SU-DHL-6 (cell line): Measurements from ENCODE around the gene LLCFC1.

Experiments
- CTCF ChIP-seq: fragments of 200-600 bp; sonication (generic); IDR thresholded peaks from one replicate; pipeline ENCODE4 v1.5.1; 2017; ENCODE audit warnings: antibody characterized with exemption, mild to moderate bottlenecking, low read length, moderate library complexity; ENCODE audit not compliant: insufficient read depth, poor library complexity, severe bottlenecking
- EZH2phosphoT487 ChIP-seq: fragments of 200-600 bp; sonication (generic), shearing (Covaris generic); conservative IDR thresholded peaks from 2 replicates; pipeline ENCODE4 v1.6.1; 2018; ENCODE audit warnings: mild to moderate bottlenecking, antibody characterized with exemption, low read length, moderate library complexity, mixed read lengths

DNA sequence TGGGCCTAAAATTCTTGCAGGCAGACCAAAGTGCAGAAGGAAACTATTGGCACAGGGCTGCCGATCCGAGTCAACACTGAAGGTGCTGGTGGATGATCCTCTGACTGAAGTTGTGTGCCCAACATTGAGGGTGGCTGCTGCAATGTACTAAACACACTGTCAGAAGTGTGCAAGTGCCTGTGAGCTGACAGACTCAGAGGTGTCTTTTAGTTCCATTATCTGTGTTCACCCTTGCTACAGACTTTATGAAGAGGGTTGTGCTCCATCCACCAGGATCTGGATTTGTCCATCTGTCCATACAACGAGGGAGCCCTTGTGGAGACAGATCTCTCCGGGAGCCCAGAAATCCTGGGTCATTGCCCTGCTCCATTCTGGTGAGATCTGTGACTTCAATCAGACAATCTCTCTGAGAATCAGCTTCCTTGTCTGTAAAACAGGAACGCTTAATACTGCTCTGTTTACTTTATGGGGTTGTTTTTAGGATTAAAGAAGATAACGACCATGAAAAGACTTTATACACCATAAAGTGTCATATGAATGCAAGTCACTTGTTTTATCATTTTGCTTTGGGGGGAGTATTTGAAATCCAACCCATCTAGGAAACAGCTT is 44.2 kb upstream of the LLCFC1 start:
- TF ChIP-seq CTCF (no peak), EZH2phosphoT487 (no peak)
